Right atrium auricular region (tissue), 2 donors: ENCODE data around the gene CDK5R1. TPM values are rescaled to one million over a fixed set of nuclear protein-coding genes. Genes with fewer than 3 reads are reported as not detected.

ENCODE experiments used
- DNase-seq: peaks from one replicate; pipeline ENCODE4 v3.0.0-alpha.2; 2019; ENCODE audit warnings: low spot score
- H3K27ac ChIP-seq, 2 donors: fragments of 200-600 bp; sonication (generic); 1 replicate in 1 of 2; 2 replicates in 1 of 2; pipeline ENCODE4 v1.5.1; 2016 to 2019
- H3K27me3 ChIP-seq, 2 donors: fragments of 200-600 bp; sonication (generic); one replicate each; pipeline versions ENCODE4 v1.5.1 to v1.6.0; 2017 to 2019
- H3K36me3 ChIP-seq: fragments of 200-600 bp; sonication (generic); one replicate; pipeline ENCODE4 v1.5.1; 2016
- H3K4me1 ChIP-seq, 2 donors: fragments of 200-600 bp; sonication (generic); one replicate each; pipeline versions ENCODE4 v1.5.1 to v1.6.0; 2017 to 2019
- H3K4me3 ChIP-seq, 2 donors: fragments of 200-600 bp; sonication (generic); 1 replicate in 1 of 2; 2 replicates in 1 of 2; pipeline ENCODE4 v1.5.1; 2017 to 2019; ENCODE audit warnings: mild to moderate bottlenecking in 1 of 2, moderate library complexity in 1 of 2
- H3K9me3 ChIP-seq, 2 donors: fragments of 200-600 bp; sonication (generic); one replicate each; pipeline ENCODE4 v1.5.1; 2019
- CTCF ChIP-seq, 2 donors: fragments of 200-600 bp; sonication (generic); IDR thresholded peaks; one replicate each; pipeline ENCODE4 v1.5.1; 2019; ENCODE audit warnings: antibody characterized with exemption in 2 of 2
- total RNA-seq, 2 donors: library from RNA; depleted of rRNA; stranded (reverse); fragments of >200 nt; gene quantifications; one replicate each; pipeline ENCODE4 v1.1.0, GENCODE V29; 2016

Gene CDK5R1
- total RNA-seq, 2 donors from 2014 or later = 0.75 to 1.0 TPM

GRCh38 chr17:32486111-32486700 lies 587 bp upstream of the CDK5R1 start:
- no peak for TF ChIP-seq CTCF (IDR thresholded peaks at IDR 0.05)
- Histone ChIP-seq H3K36me3 (peaks cover 16% of the 10 kb centered on the region), H3K27me3 (no peaks in the 10 kb centered on the region), H3K4me1 (peaks cover 0 to 37% of the 10 kb centered on the region in 2 donors), H3K9me3 (no peaks in the 10 kb centered on the region), H3K4me3 (peak overlapping the region; percentile 50 to 63), H3K27ac (peak overlapping the region; percentile 81 to 84)
- DNase-seq = peak; percentile 81

GRCh38 chr17:32487473-32488176 lies 832 bp downstream of the CDK5R1 start:
- H3K36me3 ChIP-seq = peaks cover 2% of the 10 kb centered on the region
- no peaks in the 10 kb centered on the region for H3K27me3 ChIP-seq
- no peak for TF ChIP-seq CTCF (IDR thresholded peaks at IDR 0.05)
- H3K9me3 ChIP-seq = no peaks in the 10 kb centered on the region
- peak overlapping the region in 1 of 2 donors; percentile 14 for H3K27ac ChIP-seq
- H3K4me1 ChIP-seq = peaks cover 0 to 40% of the 10 kb centered on the region in 2 donors
- peak overlapping the region; percentile 42 to 63 for H3K4me3 ChIP-seq
- no peak for DNase-seq

GRCh38 chr17:32488177-32488542 lies 1.4 kb downstream of the CDK5R1 start:
- H3K36me3 ChIP-seq = no peaks in the 10 kb centered on the region
- H3K27me3 ChIP-seq = no peaks in the 10 kb centered on the region
- H3K9me3 ChIP-seq = no peaks in the 10 kb centered on the region
- H3K27ac ChIP-seq = no peak overlapping the region
- TF ChIP-seq CTCF (IDR thresholded peaks at IDR 0.05) = no peak
- DNase-seq = no peak
- peaks cover 0 to 45% of the 10 kb centered on the region in 2 donors for H3K4me1 ChIP-seq
- no peak overlapping the region for H3K4me3 ChIP-seq

- Histone ChIP-seq H3K4me1 (peaks cover 0 to 45% of the 10 kb centered on the region in 2 donors), H3K36me3 (no peaks in the 10 kb centered on the region), H3K4me3 (no peak overlapping the region), H3K27ac (no peak overlapping the region), H3K27me3 (no peaks in the 10 kb centered on the region), H3K9me3 (no peaks in the 10 kb centered on the region)
- no peak for TF ChIP-seq CTCF (IDR thresholded peaks at IDR 0.05)
- no peak for DNase-seq
These were observed 1.9 kb downstream of the CDK5R1 start for GRCh38 chr17:32488604-32489180.

GRCh38 chr17:32489320-32490100 lies 2.7 kb downstream of the CDK5R1 start:
- H3K9me3 ChIP-seq = no peaks in the 10 kb centered on the region
- no peaks in the 10 kb centered on the region for H3K36me3 ChIP-seq
- H3K27me3 ChIP-seq = no peaks in the 10 kb centered on the region
- TF ChIP-seq CTCF (IDR thresholded peaks at IDR 0.05) = no peak
- no peak overlapping the region for H3K4me3 ChIP-seq
- no peak overlapping the region for H3K27ac ChIP-seq
- H3K4me1 ChIP-seq = peaks cover 0 to 41% of the 10 kb centered on the region in 2 donors
- DNase-seq = no peak
